WI38 (cell line): Measurements from ENCODE around the gene E2F1.
A peak's percentile ranks its signal among the peaks of the same experiment; 100 is the strongest.

Source experiments
- H3K4me3 ChIP-seq: 2 replicates; pipeline ENCODE4 v1.5.1; 2011; ENCODE audit warnings: low read depth, mild to moderate bottlenecking, control low read depth, low read length
- TF ChIP-seq, protein P1 (sequence below): IDR thresholded peaks from 2 replicates; pipeline ENCODE4 v1.5.1; 2012; ENCODE audit warnings: low read depth, mild to moderate bottlenecking, control low read depth, low read length

E2F1 gene

DNA sequence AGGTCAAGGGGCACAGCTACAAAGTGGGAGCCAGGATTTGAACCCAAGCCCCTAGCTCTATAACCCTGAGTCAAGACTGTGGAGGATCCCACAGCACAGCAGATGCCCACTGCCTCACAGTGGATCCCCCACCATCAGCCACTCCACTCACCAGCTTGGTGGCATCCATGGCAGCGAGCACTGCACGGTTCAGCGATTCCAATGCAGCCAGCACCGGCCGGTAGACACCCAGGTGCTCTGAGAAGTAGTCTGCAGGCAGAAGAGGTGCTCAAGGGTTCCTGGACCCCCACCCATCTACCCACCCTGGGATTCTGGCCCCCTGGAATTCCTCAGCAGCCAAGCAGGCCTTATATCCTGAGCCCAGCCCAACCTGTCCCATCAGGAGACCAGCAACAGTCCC lies 17.0 kb downstream of the E2F1 start:
- TF ChIP-seq, protein P1, sequence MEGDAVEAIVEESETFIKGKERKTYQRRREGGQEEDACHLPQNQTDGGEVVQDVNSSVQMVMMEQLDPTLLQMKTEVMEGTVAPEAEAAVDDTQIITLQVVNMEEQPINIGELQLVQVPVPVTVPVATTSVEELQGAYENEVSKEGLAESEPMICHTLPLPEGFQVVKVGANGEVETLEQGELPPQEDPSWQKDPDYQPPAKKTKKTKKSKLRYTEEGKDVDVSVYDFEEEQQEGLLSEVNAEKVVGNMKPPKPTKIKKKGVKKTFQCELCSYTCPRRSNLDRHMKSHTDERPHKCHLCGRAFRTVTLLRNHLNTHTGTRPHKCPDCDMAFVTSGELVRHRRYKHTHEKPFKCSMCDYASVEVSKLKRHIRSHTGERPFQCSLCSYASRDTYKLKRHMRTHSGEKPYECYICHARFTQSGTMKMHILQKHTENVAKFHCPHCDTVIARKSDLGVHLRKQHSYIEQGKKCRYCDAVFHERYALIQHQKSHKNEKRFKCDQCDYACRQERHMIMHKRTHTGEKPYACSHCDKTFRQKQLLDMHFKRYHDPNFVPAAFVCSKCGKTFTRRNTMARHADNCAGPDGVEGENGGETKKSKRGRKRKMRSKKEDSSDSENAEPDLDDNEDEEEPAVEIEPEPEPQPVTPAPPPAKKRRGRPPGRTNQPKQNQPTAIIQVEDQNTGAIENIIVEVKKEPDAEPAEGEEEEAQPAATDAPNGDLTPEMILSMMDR, result no peak
- no peak overlapping the region for H3K4me3 ChIP-seq

DNA sequence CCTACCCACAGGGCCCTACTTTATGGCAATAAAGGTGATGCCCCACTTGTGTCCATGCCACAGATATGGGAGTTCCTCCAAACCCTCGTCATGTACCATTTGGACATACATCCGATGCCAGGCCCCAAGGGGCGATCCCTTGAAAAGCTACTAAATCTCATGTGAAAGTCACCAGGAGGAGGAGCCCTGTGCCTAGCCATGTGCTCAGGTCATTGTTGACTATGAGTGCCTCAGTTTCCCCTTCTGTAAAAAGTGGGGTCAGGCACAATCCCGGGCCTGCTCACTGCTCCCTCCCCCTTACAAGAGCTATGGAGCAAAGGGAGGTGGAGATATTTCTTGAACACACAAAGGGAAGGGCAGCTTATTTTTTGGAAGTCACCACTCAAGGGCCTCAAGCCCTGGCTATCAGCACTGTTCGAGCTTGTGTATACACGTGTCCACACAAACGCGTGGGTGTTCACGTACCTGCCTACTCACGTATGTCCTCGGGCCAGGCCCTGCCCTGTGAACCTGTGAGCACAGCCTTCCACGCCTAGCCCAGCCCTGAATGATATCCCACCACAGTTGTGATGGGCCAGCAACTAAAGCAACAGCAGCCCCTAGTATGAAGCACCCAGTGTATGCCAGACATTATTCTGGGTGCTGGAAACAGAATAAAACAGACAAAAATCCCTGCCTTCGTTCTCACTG lies 17.6 kb downstream of the E2F1 start:
- H3K4me3 ChIP-seq, result no peak overlapping the region
- TF ChIP-seq, protein P1, result no peak

DNA sequence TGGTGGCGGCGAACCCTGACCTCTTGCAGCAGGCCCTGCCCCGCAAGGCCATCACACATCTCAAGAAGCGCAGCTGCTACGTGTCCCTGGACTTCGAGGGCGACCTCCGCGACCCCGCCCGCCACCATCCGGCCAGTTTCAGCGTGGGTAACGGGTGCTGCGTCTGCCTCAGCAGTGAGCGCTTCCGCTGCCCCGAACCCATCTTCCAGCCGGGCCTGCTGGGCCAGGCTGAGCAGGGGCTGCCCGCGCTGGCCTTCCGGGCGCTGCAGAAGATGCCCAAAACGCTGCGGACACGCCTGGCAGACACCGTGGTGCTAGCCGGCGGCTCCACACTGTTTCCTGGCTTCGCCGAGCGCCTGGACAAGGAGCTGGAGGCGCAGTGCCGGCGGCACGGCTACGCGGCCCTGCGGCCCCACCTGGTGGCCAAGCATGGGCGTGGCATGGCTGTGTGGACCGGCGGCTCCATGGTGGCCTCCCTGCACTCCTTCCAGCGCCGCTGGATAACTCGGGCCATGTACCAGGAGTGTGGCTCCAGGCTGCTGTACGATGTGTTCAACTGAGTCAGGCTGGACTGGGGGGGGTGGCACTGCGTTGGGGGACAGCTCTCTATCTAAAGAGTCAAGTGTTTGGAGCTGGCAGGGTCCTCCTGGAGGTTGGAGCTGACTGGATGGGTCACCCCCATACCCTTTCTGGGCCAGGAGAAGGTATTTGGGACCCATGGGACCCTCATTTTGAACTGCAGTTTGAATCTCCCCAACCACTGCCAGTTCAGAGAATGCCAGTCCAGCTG lies 18.3 kb downstream of the E2F1 start:
- TF ChIP-seq, protein P1, result peak; percentile 90
- peak overlapping the region; percentile 52 for H3K4me3 ChIP-seq

DNA sequence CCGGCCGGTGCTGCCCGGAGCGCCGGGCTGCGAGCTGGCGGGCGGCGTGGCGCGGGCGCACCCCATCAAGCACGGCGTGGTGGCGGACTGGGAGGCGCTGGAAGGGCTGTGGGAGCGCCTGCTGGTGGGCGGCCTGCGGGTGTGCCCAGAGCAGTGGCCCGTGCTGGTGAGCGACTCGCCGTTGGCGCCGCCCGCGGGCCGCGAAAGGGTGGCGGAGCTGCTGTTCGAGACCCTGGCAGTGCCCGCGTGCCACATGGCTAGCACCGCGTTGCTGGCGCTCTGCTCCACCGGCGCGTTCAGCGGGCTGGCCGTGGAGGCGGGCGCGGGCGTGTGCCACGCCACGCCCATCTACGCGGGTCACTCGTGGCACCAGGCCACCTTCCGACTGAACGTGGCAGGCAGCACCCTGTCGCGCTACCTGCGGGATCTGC lies 18.9 kb downstream of the E2F1 start:
- peak overlapping the region; percentile 52 for H3K4me3 ChIP-seq
- TF ChIP-seq, protein P1, result no peak

DNA sequence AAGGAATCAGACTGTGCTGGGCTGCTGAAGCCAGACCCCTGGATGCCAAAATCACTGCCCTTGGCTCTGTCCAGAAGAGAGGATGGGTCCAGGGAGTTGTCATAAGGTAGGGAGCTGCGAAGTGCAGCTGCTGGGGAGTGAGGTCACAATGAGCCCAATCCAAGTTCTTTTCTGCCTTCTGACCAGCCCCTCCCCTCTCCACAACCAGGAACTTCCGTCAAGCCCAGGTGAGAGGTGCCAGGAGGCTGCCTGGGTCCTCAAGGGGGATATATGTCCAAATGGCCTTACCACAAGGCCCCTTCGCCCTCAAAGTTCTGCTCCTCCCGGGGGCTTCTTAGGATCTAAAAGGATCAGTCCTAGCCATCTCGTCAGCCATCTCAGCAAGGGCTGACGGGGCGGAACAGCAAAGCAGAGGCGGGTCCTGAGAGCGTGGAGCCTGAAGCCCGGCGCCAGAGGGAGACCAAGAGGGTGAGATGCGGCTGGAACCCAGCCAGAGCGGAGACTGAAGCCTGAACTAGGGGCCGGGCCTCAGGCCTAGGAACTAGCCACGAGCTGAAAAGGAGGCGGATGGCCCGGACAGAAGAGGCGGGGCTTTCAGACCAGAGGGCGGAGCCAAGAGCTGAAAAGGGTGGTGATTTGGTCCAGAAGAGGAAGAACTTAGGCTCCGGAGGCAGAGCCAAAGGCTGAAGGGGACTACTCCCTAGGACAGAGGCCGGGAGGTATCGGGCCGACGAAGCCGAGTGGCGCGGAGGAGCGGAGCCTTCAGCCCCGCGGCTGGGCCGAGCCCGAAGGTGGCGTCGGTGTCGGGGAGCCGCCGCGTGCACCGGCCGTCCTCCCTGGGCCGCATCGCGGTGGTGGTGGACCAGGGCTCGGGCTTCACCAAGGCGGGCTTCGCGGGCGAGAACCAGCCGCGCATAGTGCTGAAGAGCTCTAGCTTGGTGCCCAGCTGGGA lies 19.6 kb downstream of the E2F1 start, which contains the start of gene ACTL10:
Gene ACTL10, plus strand, starts transcription at position 651 of the 952 bp plus-strand sequence. CDS start 555 bp downstream, outside the sequence.
- TF ChIP-seq, protein P1, result no peak
- peak within 1 kb of the TSS; percentile 52 for H3K4me3 ChIP-seq

DNA sequence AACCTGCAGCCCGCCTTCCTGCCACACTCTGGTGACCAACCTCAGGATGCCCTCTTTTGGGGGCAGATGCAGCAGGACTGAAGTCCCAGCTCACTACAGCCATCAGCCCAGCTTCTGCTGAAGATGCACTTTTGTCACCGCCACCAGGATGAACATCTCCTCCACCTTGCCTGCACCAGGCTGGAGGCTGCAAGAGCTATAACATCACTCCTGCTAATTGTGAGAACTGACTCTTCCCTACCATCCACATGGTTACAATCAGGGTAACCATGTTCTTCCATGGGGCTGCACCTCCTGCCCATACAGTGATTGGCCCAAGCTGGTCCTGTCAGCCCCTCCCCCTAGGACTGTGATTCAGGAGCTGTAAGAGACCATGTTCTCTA lies 21.4 kb downstream of the E2F1 start:
- TF ChIP-seq, protein P1, result no peak
- no peak overlapping the region for H3K4me3 ChIP-seq
